SU-DHL-6 (cell line): ENCODE results near the gene FAM200A.

ENCODE experiments used
- H2AFZ ChIP-seq: fragments of 200-600 bp; sonication (generic); 2 replicates; pipeline ENCODE4 v1.6.1; 2014; ENCODE audit warnings: low read depth, mild to moderate bottlenecking, moderate library complexity, mixed read lengths, antibody characterized with exemption, low read length; ENCODE audit not compliant: severe bottlenecking
- H3F3A ChIP-seq: fragments of 200-600 bp; shearing (Covaris generic); 2 replicates; pipeline ENCODE4 v1.6.0; 2016; ENCODE audit warnings: antibody characterized with exemption, mild to moderate bottlenecking; ENCODE audit not compliant: insufficient read depth
- H3K27ac ChIP-seq: fragments of 200-600 bp; sonication (generic); 2 replicates; pipeline ENCODE4 v1.5.1; 2016; ENCODE audit warnings: low read depth, mild to moderate bottlenecking, low read length, moderate library complexity, mixed read lengths
- H3K27me3 ChIP-seq: fragments of 200-600 bp; sonication (generic), shearing (Covaris generic); 2 replicates; pipeline ENCODE4 v1.6.0; 2014; ENCODE audit warnings: mild to moderate bottlenecking, low read length
- H3K36me3 ChIP-seq: fragments of 200-600 bp; sonication (generic); 2 replicates; pipeline ENCODE4 v1.6.1; 2014; ENCODE audit warnings: mild to moderate bottlenecking, low read length, mixed read lengths
- H3K4me2 ChIP-seq: fragments of 300-600, 200-600 bp; shearing (Covaris generic), sonication (generic); 2 replicates; pipeline ENCODE4 v1.6.0; 2014; ENCODE audit warnings: low read length, low read depth, mild to moderate bottlenecking; ENCODE audit not compliant: poor library complexity, severe bottlenecking
- H3K4me3 ChIP-seq: fragments of 200-600 bp; sonication (generic); 2 replicates; pipeline ENCODE4 v1.5.1; 2014; ENCODE audit warnings: antibody characterized with exemption, low read length, mild to moderate bottlenecking, mixed read lengths; ENCODE audit not compliant: insufficient read depth, poor library complexity, severe bottlenecking
- H3K79me2 ChIP-seq: fragments of 200-600 bp; sonication (generic); 2 replicates; pipeline ENCODE4 v1.6.1; 2014; ENCODE audit warnings: mild to moderate bottlenecking, low read length, moderate library complexity; ENCODE audit not compliant: insufficient read depth
- H3K9ac ChIP-seq: fragments of 200-600 bp; sonication (generic); 2 replicates; pipeline ENCODE4 v1.7.0; 2014; ENCODE audit warnings: mild to moderate bottlenecking, low read length
- H3K9me2 ChIP-seq: fragments of 200-600 bp; sonication (generic); replicated peaks from 2 replicates; pipeline ENCODE4 v1.6.1; 2014; ENCODE audit warnings: low read length; ENCODE audit not compliant: insufficient read depth
- H3K9me3 ChIP-seq: fragments of 200-600 bp; sonication (generic); 2 replicates; pipeline ENCODE4 v1.6.1; 2014; ENCODE audit warnings: low read length, mixed read lengths; ENCODE audit not compliant: insufficient read depth
- H4K20me1 ChIP-seq: fragments of 200-600 bp; sonication (generic); 2 replicates; pipeline ENCODE4 v1.6.1; 2014; ENCODE audit warnings: low read depth, mild to moderate bottlenecking, antibody characterized with exemption, low read length, moderate library complexity, mixed read lengths
- EZH2phosphoT487 ChIP-seq: fragments of 200-600 bp; sonication (generic), shearing (Covaris generic); conservative IDR thresholded peaks from 2 replicates; pipeline ENCODE4 v1.6.1; 2018; ENCODE audit warnings: mild to moderate bottlenecking, antibody characterized with exemption, low read length, moderate library complexity, mixed read lengths
- TF ChIP-seq, protein P1 (sequence below): fragments of 200-600 bp; sonication (generic); IDR thresholded peaks from one replicate; pipeline ENCODE4 v1.5.1; 2017; ENCODE audit warnings: antibody characterized with exemption, mild to moderate bottlenecking, low read length, moderate library complexity; ENCODE audit not compliant: insufficient read depth, poor library complexity, severe bottlenecking

The FAM200A gene

DNA sequence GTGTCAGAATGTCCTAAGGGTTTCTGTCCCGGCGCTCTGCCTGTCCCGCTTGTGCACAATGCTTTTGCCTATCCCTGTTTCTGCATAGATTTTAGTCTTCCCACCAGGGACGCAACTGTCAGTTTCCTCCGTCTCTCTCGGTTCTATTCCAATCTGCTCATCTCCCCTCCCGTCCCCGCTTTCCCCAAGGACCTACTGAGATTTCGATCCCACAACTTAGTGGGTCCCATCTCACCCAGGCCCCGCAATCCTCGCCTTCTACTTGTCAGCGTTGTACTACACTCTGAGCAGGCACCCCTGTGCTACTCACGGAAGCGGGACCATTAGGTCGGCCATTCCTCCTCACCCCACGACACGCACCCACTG lies 6.0 kb upstream of the FAM200A start:
- Histone ChIP-seq H3K36me3 (peaks cover 33% of the 10 kb centered on the region), H3K9ac (peak overlapping the region; percentile 95), H3K9me2 (no peaks in the 10 kb centered on the region), H3K27me3 (no peaks in the 10 kb centered on the region), H3K27ac (peak overlapping the region; percentile 84), H3F3A (peaks cover 25% of the 10 kb centered on the region), H3K9me3 (no peaks in the 10 kb centered on the region), H3K4me3 (peak overlapping the region; percentile 91), H3K79me2 (peaks cover 71% of the 10 kb centered on the region), H2AFZ (peak overlapping the region; percentile 87), H4K20me1 (no peaks in the 10 kb centered on the region), H3K4me2 (peak overlapping the region; percentile 74)
- TF ChIP-seq EZH2phosphoT487: no peak
- TF ChIP-seq, protein P1, sequence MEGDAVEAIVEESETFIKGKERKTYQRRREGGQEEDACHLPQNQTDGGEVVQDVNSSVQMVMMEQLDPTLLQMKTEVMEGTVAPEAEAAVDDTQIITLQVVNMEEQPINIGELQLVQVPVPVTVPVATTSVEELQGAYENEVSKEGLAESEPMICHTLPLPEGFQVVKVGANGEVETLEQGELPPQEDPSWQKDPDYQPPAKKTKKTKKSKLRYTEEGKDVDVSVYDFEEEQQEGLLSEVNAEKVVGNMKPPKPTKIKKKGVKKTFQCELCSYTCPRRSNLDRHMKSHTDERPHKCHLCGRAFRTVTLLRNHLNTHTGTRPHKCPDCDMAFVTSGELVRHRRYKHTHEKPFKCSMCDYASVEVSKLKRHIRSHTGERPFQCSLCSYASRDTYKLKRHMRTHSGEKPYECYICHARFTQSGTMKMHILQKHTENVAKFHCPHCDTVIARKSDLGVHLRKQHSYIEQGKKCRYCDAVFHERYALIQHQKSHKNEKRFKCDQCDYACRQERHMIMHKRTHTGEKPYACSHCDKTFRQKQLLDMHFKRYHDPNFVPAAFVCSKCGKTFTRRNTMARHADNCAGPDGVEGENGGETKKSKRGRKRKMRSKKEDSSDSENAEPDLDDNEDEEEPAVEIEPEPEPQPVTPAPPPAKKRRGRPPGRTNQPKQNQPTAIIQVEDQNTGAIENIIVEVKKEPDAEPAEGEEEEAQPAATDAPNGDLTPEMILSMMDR: no peak

DNA sequence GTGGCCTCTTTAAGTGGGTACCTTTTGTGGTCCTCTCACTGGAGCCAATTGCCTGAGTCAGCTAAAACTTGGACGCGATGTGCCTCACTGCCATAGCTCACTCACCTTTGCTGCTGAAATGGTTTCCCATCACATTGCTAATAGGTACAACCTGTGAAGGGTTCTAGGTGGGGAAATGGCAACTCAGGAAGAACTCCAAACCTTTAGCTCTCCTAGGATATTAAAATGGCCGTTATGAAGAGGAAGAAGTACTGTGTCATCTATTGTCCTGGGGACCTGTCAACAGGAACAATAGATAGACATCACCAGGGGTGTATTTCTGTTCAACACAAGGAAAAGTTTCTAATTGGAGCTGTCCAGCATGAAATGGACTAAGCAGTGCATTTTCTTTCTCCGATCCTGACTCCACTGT lies 5.3 kb upstream of the FAM200A start:
- peak overlapping the region; percentile 91 for H3K4me3 ChIP-seq
- peak overlapping the region; percentile 95 for H3K9ac ChIP-seq
- H3K4me2 ChIP-seq: peak overlapping the region; percentile 74
- no peaks in the 10 kb centered on the region for H4K20me1 ChIP-seq
- TF ChIP-seq EZH2phosphoT487: no peak
- TF ChIP-seq, protein P1: no peak
- peaks cover 25% of the 10 kb centered on the region for H3K36me3 ChIP-seq
- no peaks in the 10 kb centered on the region for H3K27me3 ChIP-seq
- peak overlapping the region; percentile 84 for H3K27ac ChIP-seq
- H2AFZ ChIP-seq: no peak overlapping the region
- peaks cover 67% of the 10 kb centered on the region for H3K79me2 ChIP-seq
- peaks cover 25% of the 10 kb centered on the region for H3F3A ChIP-seq
- no peaks in the 10 kb centered on the region for H3K9me2 ChIP-seq
- no peaks in the 10 kb centered on the region for H3K9me3 ChIP-seq

DNA sequence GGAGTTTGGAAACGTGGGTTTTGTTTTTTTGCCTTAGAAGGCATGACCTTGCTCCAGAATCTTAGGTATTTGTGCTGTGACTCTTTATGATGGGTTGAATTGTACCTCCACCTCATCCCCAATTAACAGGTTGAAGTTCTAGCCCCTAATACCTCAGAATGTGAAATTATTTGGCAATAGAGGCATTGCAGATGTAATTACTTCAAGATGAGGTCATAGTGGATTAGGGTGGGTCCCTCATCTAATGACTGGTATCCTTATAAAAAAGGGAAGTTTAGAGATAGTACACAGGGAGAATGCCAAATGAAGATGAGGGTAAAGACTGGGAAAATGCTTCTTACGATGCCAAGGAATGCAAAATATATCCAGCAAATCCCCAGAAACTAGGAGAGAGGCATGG lies 3.0 kb upstream of the FAM200A start:
- peaks cover 25% of the 10 kb centered on the region for H3F3A ChIP-seq
- no peaks in the 10 kb centered on the region for H4K20me1 ChIP-seq
- H3K9me2 ChIP-seq: no peaks in the 10 kb centered on the region
- peaks cover 8% of the 10 kb centered on the region; the same call in 1 of the 2 replicates for H3K36me3 ChIP-seq
- no peaks in the 10 kb centered on the region for H3K27me3 ChIP-seq
- TF ChIP-seq, protein P1: no peak
- H3K79me2 ChIP-seq: peaks cover 62% of the 10 kb centered on the region
- no peak overlapping the region for H3K4me2 ChIP-seq
- no peak overlapping the region for H3K27ac ChIP-seq
- H3K9ac ChIP-seq: no peak overlapping the region
- H3K9me3 ChIP-seq: no peaks in the 10 kb centered on the region
- no peak overlapping the region for H2AFZ ChIP-seq
- H3K4me3 ChIP-seq: no peak overlapping the region
